NCI-H2196 (cell line): ENCODE results near the gene CTSL.
A peak's percentile ranks its signal among the peaks of the same experiment; 100 is the strongest.

Experiments
- DNase-seq: peaks from one replicate; lab custom pipeline; 2025; ENCODE audit not compliant: unreplicated experiment; lab: John Stamatoyannopoulos, UW

The CTSL gene

DNA sequence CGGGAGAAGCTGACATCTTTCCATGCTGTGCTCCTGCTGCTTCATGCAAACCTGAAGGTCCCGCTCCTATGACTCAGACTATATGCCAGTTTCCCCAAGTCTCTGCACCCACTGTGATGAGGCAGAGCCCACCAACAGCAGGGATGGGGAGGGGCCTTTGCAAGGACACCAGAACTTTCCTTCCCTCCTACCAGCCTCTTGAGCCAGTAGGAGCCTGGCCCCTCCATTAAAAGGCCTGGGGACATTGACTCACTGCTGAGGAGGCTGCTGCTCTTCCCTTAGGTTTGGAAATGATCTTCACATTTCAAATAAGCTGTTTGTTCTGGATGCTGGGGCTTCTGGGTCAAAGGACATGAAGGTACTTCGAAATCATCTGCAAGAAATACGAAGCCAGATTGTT is 26.1 kb upstream of the CTSL start:
- no peak for DNase-seq

- no peak for DNase-seq
Observed at GRCh38 chr9:87701491-87701890, 24.4 kb upstream of the CTSL start.

- DNase-seq = no peak
Observed at GRCh38 chr9:87701931-87702421, 23.9 kb upstream of the CTSL start.

GRCh38 chr9:87702921-87703320 is 23.0 kb upstream of the CTSL start:
- no peak for DNase-seq

DNA sequence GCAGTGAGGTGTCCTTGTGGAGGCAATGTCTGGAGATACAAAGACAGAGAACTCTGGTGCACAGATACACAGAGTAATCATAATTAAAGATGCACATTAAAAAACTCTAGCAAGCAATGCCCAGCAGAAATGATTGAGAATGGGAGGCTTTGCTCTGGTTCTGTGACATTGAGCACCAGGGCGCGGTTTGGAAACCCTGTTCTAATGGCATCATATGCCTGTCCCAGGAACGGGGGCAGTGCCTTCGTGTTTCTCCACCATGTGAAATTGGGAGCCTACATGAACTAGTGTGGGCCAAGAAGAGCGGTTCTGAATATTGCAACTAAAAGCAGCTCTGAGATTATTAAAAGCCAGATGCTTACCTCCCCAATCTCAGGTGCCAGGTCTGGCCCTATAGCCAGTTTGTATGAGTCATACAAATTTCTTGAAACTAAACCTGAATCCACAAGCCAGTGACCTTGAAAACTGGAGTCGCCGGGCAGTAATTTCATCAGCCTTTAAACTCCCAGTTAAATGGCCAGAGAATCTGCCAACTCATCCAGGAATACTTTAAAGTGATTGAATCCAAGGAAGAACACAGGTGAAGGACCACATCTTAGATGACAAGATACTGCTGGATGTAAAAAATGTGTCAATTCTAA is 22.2 kb upstream of the CTSL start:
- no peak for DNase-seq

DNA sequence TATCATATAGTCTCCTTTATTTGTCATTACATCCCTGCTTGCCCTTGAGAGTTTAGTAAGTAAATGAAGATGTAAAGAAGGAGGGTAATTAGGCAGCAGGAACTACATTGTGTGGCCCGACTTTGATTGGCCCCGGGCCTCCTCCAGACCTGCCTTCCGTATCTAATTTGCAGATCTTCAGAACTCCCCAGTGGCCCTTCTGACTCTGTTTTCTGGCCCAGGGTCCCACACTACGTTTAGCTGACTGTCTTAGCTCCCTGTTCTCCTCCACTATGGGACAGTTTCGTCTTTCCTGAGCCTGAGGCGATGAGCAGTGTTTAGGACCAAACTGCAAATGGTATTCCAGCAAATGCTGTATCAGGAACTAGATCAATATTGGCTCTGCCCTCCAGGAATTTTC is 21.6 kb upstream of the CTSL start:
- no peak for DNase-seq

GRCh38 chr9:87706066-87706739 is 19.7 kb upstream of the CTSL start:
- DNase-seq = no peak

DNA sequence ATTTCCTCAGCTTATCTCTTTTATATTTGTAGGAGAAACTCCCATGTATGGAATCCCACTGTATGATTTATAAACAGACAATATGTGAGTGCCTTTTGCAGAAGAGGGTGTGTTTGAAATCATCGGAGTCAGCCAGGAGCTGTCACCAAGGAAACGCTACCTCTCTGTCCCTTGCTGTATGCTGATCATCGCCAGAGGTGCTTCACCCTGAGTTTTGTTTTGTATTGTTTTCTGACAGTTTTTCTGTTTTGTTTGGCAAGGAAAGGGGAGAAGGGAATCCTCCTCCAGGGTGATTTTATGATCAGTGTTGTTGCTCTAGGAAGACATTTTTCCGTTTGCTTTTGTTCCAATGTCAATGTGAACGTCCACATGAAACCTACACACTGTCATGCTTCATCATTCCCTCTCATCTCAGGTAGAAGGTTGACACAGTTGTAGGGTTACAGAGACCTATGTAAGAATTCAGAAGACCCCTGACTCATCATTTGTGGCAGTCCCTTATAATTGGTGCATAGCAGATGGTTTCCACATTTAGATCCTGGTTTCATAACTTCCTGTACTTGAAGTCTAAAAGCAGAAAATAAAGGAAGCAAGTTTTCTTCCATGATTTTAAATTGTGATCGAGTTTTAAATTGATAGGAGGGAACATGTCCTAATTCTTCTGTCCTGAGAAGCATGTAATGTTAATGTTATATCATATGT is 18.0 kb upstream of the CTSL start:
- DNase-seq = no peak

GRCh38 chr9:87708546-87708945 is 17.4 kb upstream of the CTSL start:
- DNase-seq = no peak

GRCh38 chr9:87708986-87709728 is 16.8 kb upstream of the CTSL start:
- no peak for DNase-seq

DNA sequence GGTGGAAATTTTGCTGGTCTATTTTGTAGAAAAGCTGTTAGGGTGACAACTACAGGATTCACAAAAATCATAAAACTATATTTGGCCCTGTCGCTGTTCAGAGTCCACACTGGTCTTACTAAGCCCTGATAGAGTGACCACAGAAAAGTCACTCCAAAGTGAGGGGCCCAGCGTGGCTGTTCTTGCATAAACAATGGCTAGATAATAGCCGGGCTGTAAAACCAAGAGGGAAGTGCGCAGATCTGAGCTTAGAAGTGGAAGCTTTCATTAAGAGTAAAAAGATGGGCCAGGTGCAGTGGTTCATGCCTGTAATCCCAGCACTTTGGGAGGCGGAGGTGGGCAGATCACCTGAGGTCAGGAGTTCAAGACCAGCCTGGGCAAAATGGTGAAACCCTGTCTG is 15.5 kb upstream of the CTSL start:
- no peak for DNase-seq

DNA sequence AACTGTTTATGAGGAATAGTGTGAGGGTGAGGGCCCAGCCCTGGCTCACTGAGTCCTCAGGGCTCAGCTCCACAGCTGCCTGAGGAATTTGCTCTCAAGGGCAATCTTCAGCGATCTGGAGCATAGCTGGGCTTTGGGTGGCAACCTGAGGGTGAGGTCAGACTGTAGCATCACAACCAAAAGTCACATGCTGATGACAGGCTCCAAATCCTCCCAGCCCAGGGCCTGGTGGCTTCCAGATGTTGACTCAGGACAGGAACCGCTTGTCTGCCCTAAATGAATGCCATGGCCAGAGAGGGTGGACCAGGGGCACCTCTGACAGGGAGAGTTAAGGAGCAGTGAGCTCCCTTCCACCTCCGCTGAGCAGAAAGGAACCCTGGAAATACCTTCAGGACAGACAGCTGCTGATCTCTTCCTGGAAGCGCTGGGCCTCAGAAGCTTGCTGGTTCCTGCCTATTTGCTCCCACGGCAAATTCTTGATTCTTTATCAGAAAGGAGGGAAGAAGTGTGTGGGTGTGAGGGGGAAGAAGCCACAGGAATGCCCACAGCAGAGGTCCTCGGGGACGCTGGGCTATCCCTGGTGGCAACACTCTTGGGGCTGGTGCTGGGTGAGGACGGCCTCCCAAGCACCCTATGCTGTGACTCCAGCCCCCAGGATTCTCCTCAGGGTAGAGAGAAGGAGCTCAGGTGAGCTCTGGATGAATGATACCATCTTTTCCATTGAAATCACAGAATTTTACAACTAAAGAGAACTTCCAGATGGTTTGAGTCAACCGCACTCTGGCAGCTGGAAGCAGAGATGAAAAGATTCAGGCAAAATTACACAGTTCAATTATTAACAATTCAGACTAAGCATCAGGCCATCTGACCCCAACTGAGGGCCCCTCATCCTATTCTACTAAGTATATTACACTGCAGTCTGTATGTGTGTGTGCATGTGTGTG is 13.8 kb upstream of the CTSL start:
- DNase-seq = no peak

DNA sequence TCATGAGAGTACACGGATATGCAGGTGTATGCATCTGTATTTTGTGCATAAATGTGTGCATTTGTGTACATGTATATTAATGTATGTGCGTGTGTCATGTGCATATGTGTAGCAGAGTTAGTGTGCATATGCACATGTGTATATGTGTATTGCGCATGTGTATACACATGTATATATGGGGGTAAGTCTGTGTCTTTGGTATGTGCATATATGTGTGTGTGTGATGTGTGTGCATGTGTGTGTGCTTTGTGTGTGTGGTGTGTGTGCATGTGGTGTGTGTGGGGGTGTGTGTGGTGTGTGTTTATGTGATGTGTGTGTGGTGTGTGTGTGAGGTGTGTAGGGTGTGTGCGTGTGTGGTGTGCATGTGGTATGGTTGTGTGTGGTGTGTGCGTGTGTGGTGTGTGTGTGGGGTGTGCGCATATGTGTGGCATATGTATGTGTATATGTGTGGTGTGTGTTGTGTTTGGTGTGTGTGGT is 13.1 kb upstream of the CTSL start:
- DNase-seq = no peak

DNA sequence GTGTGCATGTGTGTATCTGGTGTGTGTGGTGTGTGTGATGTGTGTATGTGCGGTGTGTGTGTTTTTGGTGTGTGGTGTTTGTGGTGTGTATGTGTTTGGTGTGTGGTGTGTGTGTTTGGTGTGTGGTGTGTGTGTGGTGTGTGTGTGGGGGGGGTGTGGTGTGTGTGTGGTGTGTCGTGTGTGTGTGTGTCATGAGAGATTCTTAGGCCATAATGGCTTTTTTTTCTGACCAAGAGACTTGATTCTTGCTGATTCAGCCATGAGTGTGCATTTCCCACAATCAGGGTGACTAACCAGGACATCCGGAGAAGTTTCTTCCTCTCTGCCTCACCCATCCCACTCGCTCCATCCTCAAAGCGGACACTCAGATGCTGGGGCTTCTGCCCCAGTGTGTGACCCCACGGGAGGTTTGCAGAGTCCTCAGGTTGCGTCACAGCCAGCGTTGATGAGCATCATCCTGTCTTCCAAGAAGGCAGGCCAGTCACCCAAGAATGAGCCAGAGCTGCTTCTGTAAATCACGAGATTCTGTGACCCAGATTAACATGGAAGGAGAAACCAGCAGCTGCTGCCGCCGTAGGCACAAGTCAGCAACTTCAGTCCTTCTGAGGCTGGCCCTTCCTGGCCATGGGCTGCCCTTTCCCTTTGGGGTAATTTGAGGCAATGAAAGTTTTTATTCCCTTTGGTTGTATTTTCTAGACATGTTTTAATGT is 12.5 kb upstream of the CTSL start:
- no peak for DNase-seq

GRCh38 chr9:87713988-87714330 is 12.0 kb upstream of the CTSL start:
- DNase-seq = no peak

DNA sequence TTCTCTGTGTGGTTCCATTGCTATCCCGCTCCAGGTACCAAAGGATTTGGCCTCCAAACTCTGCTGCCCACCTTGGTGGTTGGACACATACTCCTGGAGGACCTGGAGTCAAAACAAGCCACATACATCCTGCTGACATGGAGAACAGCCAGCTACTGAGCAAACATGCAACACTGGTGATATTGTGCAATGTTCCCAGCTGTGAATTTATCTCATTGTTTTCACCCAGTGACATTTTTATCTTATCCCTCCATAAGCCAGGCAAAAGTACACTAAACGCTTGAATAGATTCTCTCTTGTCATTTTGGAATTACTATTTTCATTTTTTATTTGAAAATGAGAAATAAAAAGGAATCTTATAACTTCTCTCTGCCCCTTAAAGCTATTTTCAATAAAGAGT is 11.1 kb upstream of the CTSL start:
- peak; percentile 8 for DNase-seq

DNA sequence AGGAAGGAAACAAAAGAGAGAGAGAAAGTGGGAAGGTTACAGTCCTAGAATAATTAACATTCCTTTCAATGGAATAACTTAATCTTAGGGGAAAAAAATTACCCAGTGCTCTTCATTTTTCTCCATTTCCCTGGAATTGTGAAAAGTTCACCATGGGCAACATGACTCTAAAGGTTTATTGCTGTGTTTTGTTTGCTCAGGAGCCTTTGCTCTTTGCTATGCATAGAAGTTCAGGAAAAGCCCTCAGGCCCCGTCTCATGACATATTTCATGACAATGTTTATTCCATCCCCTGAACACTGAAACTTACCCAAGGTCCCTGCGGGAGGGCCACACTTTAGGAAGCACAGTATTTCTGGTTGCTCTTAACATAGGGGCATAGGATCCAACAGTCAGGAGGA is 9.8 kb upstream of the CTSL start:
- no peak for DNase-seq

GRCh38 chr9:87717456-87717855 is 8.5 kb upstream of the CTSL start:
- DNase-seq = no peak

- DNase-seq = no peak
Observed at GRCh38 chr9:87718231-87718630, 7.7 kb upstream of the CTSL start.
